Neural cell (in vitro differentiated cells): Measurements from ENCODE around the gene PDE3A. TPM values are rescaled to one million over a fixed set of nuclear protein-coding genes. Genes with fewer than 3 reads are reported as not detected.

ENCODE experiments used
- H2AFZ ChIP-seq: fragments of 200-600, 300-800 bp; sonication (generic), shearing (Covaris generic); 2 replicates; pipeline ENCODE4 v1.6.0; 2014; ENCODE audit warnings: low read depth, mild to moderate bottlenecking, antibody characterized with exemption, low read length, moderate library complexity
- H3F3A ChIP-seq: fragments of 200-600 bp; shearing (Covaris generic); 2 replicates; pipeline ENCODE4 v1.6.1; 2016; ENCODE audit warnings: mild to moderate bottlenecking, moderate library complexity, mixed read lengths, antibody characterized with exemption, low read length; ENCODE audit not compliant: insufficient read depth, poor library complexity, severe bottlenecking
- H3K27ac ChIP-seq: fragments of 200-600, 300-800 bp; sonication (generic), shearing (Covaris generic); 2 replicates; pipeline ENCODE4 v1.5.1; 2014; ENCODE audit warnings: mild to moderate bottlenecking, low read length, moderate library complexity
- H3K27me3 ChIP-seq: fragments of 300-800, 200-600 bp; sonication (generic), shearing (Covaris generic); 2 replicates; pipeline ENCODE4 v1.6.0; 2014; ENCODE audit warnings: mild to moderate bottlenecking, low read depth, low read length, moderate library complexity; ENCODE audit not compliant: insufficient read depth
- H3K36me3 ChIP-seq: fragments of 300-800, 200-600 bp; sonication (generic), shearing (Covaris generic); 2 replicates; pipeline ENCODE4 v1.5.1; 2014; ENCODE audit warnings: mild to moderate bottlenecking, antibody characterized with exemption, low read length, moderate library complexity; ENCODE audit not compliant: insufficient read depth
- H3K4me2 ChIP-seq: fragments of 300-800, 200-600 bp; sonication (generic), shearing (Covaris generic); 2 replicates; pipeline ENCODE4 v1.6.0; 2014; ENCODE audit warnings: mild to moderate bottlenecking, low read length
- H3K4me3 ChIP-seq: fragments of 300-800, 200-600 bp; sonication (generic), shearing (Covaris generic); 2 replicates; pipeline ENCODE4 v1.5.1; 2014; ENCODE audit warnings: mild to moderate bottlenecking, low read length, moderate library complexity
- H3K79me2 ChIP-seq: fragments of 200-600 bp; shearing (Covaris generic); replicated peaks from 2 replicates; pipeline ENCODE4 v1.6.0; 2014; ENCODE audit warnings: mild to moderate bottlenecking, low read length, moderate library complexity; ENCODE audit not compliant: insufficient read depth
- H3K9ac ChIP-seq: fragments of 300-800, 200-600 bp; sonication (generic), shearing (Covaris generic); 2 replicates; pipeline ENCODE4 v1.6.1; 2016; ENCODE audit warnings: mild to moderate bottlenecking, low read length, mixed read lengths
- H3K9me2 ChIP-seq: fragments of 200-600 bp; shearing (Covaris generic); 2 replicates; pipeline ENCODE4 v1.6.1; 2016; ENCODE audit warnings: mild to moderate bottlenecking, low read length, mixed read lengths; ENCODE audit not compliant: insufficient read depth
- H3K9me3 ChIP-seq: fragments of 200-600, 300-800 bp; sonication (generic), shearing (Covaris generic); 2 replicates; pipeline ENCODE4 v1.6.1; 2016; ENCODE audit warnings: mild to moderate bottlenecking, mixed run types, low read length, moderate library complexity, mixed read lengths
- H4K20me1 ChIP-seq: fragments of 200-600 bp; shearing (Covaris generic); 2 replicates; pipeline ENCODE4 v1.6.1; 2016; ENCODE audit warnings: mild to moderate bottlenecking, mixed run types; ENCODE audit not compliant: insufficient read depth
- EP300 ChIP-seq: fragments of 450-650 bp; conservative IDR thresholded peaks from 2 replicates; pipeline ENCODE4 v1.6.1; 2014; ENCODE audit warnings: antibody characterized with exemption, mild to moderate bottlenecking, moderate library complexity; ENCODE audit not compliant: poor library complexity, severe bottlenecking
- EZH2 ChIP-seq: fragments of 200-600, 300-800 bp; shearing (Covaris generic), sonication (generic); IDR thresholded peaks from 2 replicates; pipeline ENCODE4 v1.6.1; 2014; ENCODE audit warnings: antibody characterized with exemption, low read length, borderline replicate concordance, mild to moderate bottlenecking; ENCODE audit not compliant: insufficient read depth, poor library complexity, severe bottlenecking
- MXI1 ChIP-seq: fragments of 450-650 bp; conservative IDR thresholded peaks from 2 replicates; pipeline ENCODE4 v1.6.1; 2014; ENCODE audit warnings: antibody characterized with exemption, mild to moderate bottlenecking; ENCODE audit not compliant: poor library complexity, severe bottlenecking
- POLR2AphosphoS5 ChIP-seq: IDR thresholded peaks from 2 replicates; pipeline ENCODE4 v1.6.1; 2012
- RAD21 ChIP-seq: fragments of 450-650 bp; conservative IDR thresholded peaks from 2 replicates; pipeline ENCODE4 v1.6.1; 2014; ENCODE audit warnings: antibody characterized with exemption, mild to moderate bottlenecking, moderate library complexity
- SMC3 ChIP-seq: fragments of 450-650 bp; conservative IDR thresholded peaks from 2 replicates; pipeline ENCODE4 v1.6.1; 2014; ENCODE audit warnings: antibody characterized with exemption, mild to moderate bottlenecking, moderate library complexity; ENCODE audit not compliant: poor library complexity
- TAF1 ChIP-seq: IDR thresholded peaks from 2 replicates; pipeline ENCODE4 v1.6.1; 2012; ENCODE audit warnings: low read depth
- polyA plus RNA-seq: library from polyadenylated mRNA; depleted of rRNA; stranded (reverse); fragments of >200 nt; gene quantifications from 2 replicates; pipeline ENCODE4 v1.2.3, GENCODE V29; 2014
- TF ChIP-seq, protein P1 (sequence below): fragments of 450-650 bp; IDR thresholded peaks from 2 replicates; pipeline ENCODE4 v1.5.1; 2014; ENCODE audit warnings: antibody characterized with exemption, mild to moderate bottlenecking, moderate library complexity; ENCODE audit not compliant: poor library complexity, severe bottlenecking
- TF ChIP-seq, protein P2 (sequence below): IDR thresholded peaks from 2 replicates; pipeline ENCODE4 v1.6.1; 2012; ENCODE audit warnings: borderline replicate concordance

The PDE3A gene
- polyA plus RNA-seq, 1 donor from 2014 or later = 0.94 TPM

- Histone ChIP-seq H4K20me1 (no peaks in the 10 kb centered on the region), H3K79me2 (no peaks in the 10 kb centered on the region), H2AFZ (no peak overlapping the region), H3K9ac (no peak overlapping the region), H3K27ac (no peak overlapping the region), H3K4me3 (no peak overlapping the region), H3K36me3 (no peaks in the 10 kb centered on the region), H3K9me3 (no peaks in the 10 kb centered on the region), H3K27me3 (no peaks in the 10 kb centered on the region), H3K9me2 (no peaks in the 10 kb centered on the region), H3F3A (no peaks in the 10 kb centered on the region), H3K4me2 (no peak overlapping the region)
- TF ChIP-seq POLR2AphosphoS5 = no peak
- TF ChIP-seq TAF1 = no peak
- TF ChIP-seq, protein P1, sequence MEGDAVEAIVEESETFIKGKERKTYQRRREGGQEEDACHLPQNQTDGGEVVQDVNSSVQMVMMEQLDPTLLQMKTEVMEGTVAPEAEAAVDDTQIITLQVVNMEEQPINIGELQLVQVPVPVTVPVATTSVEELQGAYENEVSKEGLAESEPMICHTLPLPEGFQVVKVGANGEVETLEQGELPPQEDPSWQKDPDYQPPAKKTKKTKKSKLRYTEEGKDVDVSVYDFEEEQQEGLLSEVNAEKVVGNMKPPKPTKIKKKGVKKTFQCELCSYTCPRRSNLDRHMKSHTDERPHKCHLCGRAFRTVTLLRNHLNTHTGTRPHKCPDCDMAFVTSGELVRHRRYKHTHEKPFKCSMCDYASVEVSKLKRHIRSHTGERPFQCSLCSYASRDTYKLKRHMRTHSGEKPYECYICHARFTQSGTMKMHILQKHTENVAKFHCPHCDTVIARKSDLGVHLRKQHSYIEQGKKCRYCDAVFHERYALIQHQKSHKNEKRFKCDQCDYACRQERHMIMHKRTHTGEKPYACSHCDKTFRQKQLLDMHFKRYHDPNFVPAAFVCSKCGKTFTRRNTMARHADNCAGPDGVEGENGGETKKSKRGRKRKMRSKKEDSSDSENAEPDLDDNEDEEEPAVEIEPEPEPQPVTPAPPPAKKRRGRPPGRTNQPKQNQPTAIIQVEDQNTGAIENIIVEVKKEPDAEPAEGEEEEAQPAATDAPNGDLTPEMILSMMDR = no peak
- no peak for TF ChIP-seq EZH2
- TF ChIP-seq EP300 = no peak
- TF ChIP-seq MXI1 = no peak
These were observed 25.4 kb downstream of the PDE3A start for GRCh38 chr12:20393707-20394106.

DNA sequence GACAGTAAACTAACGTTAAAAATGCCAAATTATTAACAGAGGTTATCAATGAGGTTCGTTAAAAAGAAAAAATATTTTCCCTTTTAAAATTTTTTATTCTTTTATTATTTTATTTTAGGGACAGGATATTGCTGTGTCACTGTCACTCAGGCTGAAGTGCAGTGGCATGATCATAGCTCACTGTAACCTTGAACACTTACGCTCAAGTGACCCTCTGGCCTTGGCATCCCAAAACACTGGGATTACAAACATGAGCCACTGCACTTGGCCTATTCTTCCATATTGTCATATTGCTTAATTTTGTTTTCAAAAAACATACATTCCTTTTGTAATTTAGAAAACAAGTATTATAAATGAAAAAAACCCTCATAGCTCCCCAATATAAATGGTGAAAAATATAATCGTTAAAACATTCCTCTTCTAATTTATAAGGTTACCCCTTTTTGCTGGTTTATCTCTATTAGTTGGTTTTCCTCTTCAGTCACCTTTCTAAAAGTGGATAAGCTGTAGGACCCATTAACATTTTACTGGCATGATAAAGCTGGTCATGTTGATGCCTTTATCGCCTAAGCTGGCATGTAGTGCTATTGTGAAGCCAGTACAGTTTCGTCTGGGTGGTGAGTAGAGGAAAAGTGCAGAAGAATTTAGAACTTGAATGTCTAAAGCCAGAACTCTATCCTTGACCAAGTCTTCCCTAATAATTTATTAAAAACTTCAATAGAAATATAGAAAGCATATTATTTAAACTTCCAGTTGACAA, 27.6 kb downstream of the PDE3A start:
- Histone ChIP-seq H2AFZ (no peak overlapping the region), H3K27ac (no peak overlapping the region), H3K9ac (no peak overlapping the region), H3K9me2 (no peaks in the 10 kb centered on the region), H3K36me3 (no peaks in the 10 kb centered on the region), H3K4me3 (no peak overlapping the region), H3K27me3 (no peaks in the 10 kb centered on the region), H3F3A (no peaks in the 10 kb centered on the region), H3K4me2 (no peak overlapping the region), H3K9me3 (no peaks in the 10 kb centered on the region), H3K79me2 (no peaks in the 10 kb centered on the region), H4K20me1 (no peaks in the 10 kb centered on the region)
- no peak for TF ChIP-seq MXI1
- no peak for TF ChIP-seq TAF1
- TF ChIP-seq EZH2 = no peak
- TF ChIP-seq EP300 = no peak
- no peak for TF ChIP-seq POLR2AphosphoS5
- no peak for TF ChIP-seq RAD21
- TF ChIP-seq, protein P1 = no peak
- TF ChIP-seq, protein P2, sequence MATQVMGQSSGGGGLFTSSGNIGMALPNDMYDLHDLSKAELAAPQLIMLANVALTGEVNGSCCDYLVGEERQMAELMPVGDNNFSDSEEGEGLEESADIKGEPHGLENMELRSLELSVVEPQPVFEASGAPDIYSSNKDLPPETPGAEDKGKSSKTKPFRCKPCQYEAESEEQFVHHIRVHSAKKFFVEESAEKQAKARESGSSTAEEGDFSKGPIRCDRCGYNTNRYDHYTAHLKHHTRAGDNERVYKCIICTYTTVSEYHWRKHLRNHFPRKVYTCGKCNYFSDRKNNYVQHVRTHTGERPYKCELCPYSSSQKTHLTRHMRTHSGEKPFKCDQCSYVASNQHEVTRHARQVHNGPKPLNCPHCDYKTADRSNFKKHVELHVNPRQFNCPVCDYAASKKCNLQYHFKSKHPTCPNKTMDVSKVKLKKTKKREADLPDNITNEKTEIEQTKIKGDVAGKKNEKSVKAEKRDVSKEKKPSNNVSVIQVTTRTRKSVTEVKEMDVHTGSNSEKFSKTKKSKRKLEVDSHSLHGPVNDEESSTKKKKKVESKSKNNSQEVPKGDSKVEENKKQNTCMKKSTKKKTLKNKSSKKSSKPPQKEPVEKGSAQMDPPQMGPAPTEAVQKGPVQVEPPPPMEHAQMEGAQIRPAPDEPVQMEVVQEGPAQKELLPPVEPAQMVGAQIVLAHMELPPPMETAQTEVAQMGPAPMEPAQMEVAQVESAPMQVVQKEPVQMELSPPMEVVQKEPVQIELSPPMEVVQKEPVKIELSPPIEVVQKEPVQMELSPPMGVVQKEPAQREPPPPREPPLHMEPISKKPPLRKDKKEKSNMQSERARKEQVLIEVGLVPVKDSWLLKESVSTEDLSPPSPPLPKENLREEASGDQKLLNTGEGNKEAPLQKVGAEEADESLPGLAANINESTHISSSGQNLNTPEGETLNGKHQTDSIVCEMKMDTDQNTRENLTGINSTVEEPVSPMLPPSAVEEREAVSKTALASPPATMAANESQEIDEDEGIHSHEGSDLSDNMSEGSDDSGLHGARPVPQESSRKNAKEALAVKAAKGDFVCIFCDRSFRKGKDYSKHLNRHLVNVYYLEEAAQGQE = no peak
- TF ChIP-seq SMC3 = no peak
